Measurements from ENCODE around the gene FUT3. TPM values are rescaled to one million over a fixed set of nuclear protein-coding genes. Genes with fewer than 3 reads are reported as not detected.
A peak's percentile ranks its signal among the peaks of the same experiment; 100 is the strongest.

The FUT3 gene
- total and polyA plus RNA-seq, 9 of the 15 experiments (the other 6 are each of a cell fraction or from before 2014, with no cell fraction given) = 0.09 TPM; not detected in 8

GRCh38 chr19:5803752-5804515 is 47.3 kb downstream of the FUT3 start (continued):
- no peak for TF ChIP-seq ZC3H8 (IDR thresholded peaks at IDR 0.05)
- peak; percentile 75; the same call in 1 of the 2 replicates for TF ChIP-seq SMAD4 (CRISPR knock-in tag; conservative IDR thresholded peaks at IDR 0.05)
- TF ChIP-seq CEBPB (tag; IDR thresholded peaks at IDR 0.05) = no peak
- no peak for TF ChIP-seq LARP7 (IDR thresholded peaks at IDR 0.05)
- TF ChIP-seq ZNF518B (CRISPR knock-in tag; IDR thresholded peaks at IDR 0.05) = no peak
- TF ChIP-seq ARNT (IDR thresholded peaks at IDR 0.05) = no peak
- TF ChIP-seq GATA2 (CRISPR knock-in tag; IDR thresholded peaks at IDR 0.05) = peak; percentile 60; the same call in 1 of the 2 replicates
- TF ChIP-seq ETV6 (IDR thresholded peaks at IDR 0.05; ENCODE audit: borderline replicate concordance in 1 of 2, low read depth in 2 of 2, low read length in 1 of 2) = no peak
- peak; percentile 99; the same call in 1 of the 2 replicates for TF ChIP-seq ETV6 (CRISPR knock-in tag; IDR thresholded peaks at IDR 0.05; ENCODE audit: borderline replicate concordance)
- no peak for TF ChIP-seq NR2F6 (CRISPR knock-in tag; IDR thresholded peaks at IDR 0.05)
- no peak for TF ChIP-seq LEF1 (IDR thresholded peaks at IDR 0.05)
- no peak for TF ChIP-seq KDM5B (IDR thresholded peaks at IDR 0.05; ENCODE audit: insufficient replicate concordance, low read depth, low read length)
- TF ChIP-seq SRSF3 (IDR thresholded peaks at IDR 0.05; ENCODE audit: insufficient read depth, low read length) = no peak
- no peak for TF ChIP-seq NR0B1 (IDR thresholded peaks at IDR 0.05; ENCODE audit: partially characterized antibody)
- TF ChIP-seq KAT2B (IDR thresholded peaks at IDR 0.05; ENCODE audit: low read depth, low read length) = no peak
- peak; percentile 98 for TF ChIP-seq LCOR (CRISPR knock-in tag; IDR thresholded peaks at IDR 0.05)
- no peak for TF ChIP-seq RBM34 (IDR thresholded peaks at IDR 0.05; ENCODE audit: borderline replicate concordance, insufficient read depth, low read length)
- TF ChIP-seq KAT7 (CRISPR knock-in tag; IDR thresholded peaks at IDR 0.05; ENCODE audit: borderline replicate concordance) = no peak
- peak; percentile 39; the same call in 1 of the 2 replicates for TF ChIP-seq TCF3 (CRISPR knock-in tag; IDR thresholded peaks at IDR 0.05)
- no peak for TF ChIP-seq AFF1 (IDR thresholded peaks at IDR 0.05; ENCODE audit: low read depth in 1 of 2, partially characterized antibody in 2 of 2)

Data from K562 (cell line).